Activated T-cell treated with anti-CD3 and anti-CD28 coated beads, Interleukin-2, amount 50 U/mL, for 4 hours (primary cell): ENCODE data around the gene MAP3K12. TPM values are rescaled to one million over a fixed set of nuclear protein-coding genes. Genes with fewer than 3 reads are reported as not detected.

Experiments
- ATAC-seq, 2 donors: fragments of 200-7000 bp; cut with Tn5 transposase; one replicate each; pipeline ENCODE4 v1.10.0; 2021
- DNase-seq: peaks from one replicate; pipeline ENCODE4 v3.0.0-alpha.2; 2020
- H3K27me3 Mint-ChIP-seq: one replicate; pipeline ENCODE4 v1.8.0; 2021; ENCODE audit warnings: low read depth, mixed read lengths
- H3K36me3 Mint-ChIP-seq: one replicate; pipeline ENCODE4 v1.8.0; 2022; ENCODE audit warnings: mixed read lengths; ENCODE audit not compliant: insufficient read depth
- H3K4me1 Mint-ChIP-seq: one replicate; pipeline ENCODE4 v1.8.0; 2021; ENCODE audit warnings: low read depth, mixed read lengths
- H3K4me3 Mint-ChIP-seq: one replicate; pipeline ENCODE4 v1.8.0; 2021; ENCODE audit warnings: mild to moderate bottlenecking, moderate library complexity, mixed read lengths
- H3K9me3 Mint-ChIP-seq: one replicate; pipeline ENCODE4 v1.8.0; 2021; ENCODE audit warnings: mixed read lengths
- total RNA-seq, 3 donors: library from RNA; stranded (reverse); gene quantifications; one replicate each; pipeline ENCODE4 v1.2.1, GENCODE V29; 2021

Gene MAP3K12
- total RNA-seq, 3 donors from 2014 or later: 6.5 to 8.4 (median 7.7) TPM

- peaks cover 10% of the 10 kb centered on the region for H3K36me3 Mint-ChIP-seq
- H3K4me1 Mint-ChIP-seq: peaks cover 26% of the 10 kb centered on the region
- H3K9me3 Mint-ChIP-seq: no peaks in the 10 kb centered on the region
- ATAC-seq (no peak), DNase-seq (no peak)
- no peaks in the 10 kb centered on the region for H3K27me3 Mint-ChIP-seq
- H3K4me3 Mint-ChIP-seq: no peak overlapping the region
These were observed 5.0 kb upstream of the MAP3K12 start for GRCh38 chr12:53504004-53504920.

- peak overlapping the region; percentile 19 for H3K4me3 Mint-ChIP-seq
- DNase-seq (no peak), ATAC-seq (no peak)
- peaks cover 28% of the 10 kb centered on the region for H3K4me1 Mint-ChIP-seq
- H3K27me3 Mint-ChIP-seq: no peaks in the 10 kb centered on the region
- H3K36me3 Mint-ChIP-seq: peaks cover 10% of the 10 kb centered on the region
- H3K9me3 Mint-ChIP-seq: no peaks in the 10 kb centered on the region
These were observed 3.9 kb upstream of the MAP3K12 start for GRCh38 chr12:53502983-53503728.

- ATAC-seq (no peak), DNase-seq (no peak)
- Mint-ChIP-seq H3K9me3 (no peaks in the 10 kb centered on the region), H3K4me3 (peak overlapping the region; percentile 87), H3K36me3 (peaks cover 10% of the 10 kb centered on the region), H3K4me1 (peaks cover 33% of the 10 kb centered on the region), H3K27me3 (no peaks in the 10 kb centered on the region)
These were observed 3.1 kb upstream of the MAP3K12 start for GRCh38 chr12:53502331-53502730.

- Mint-ChIP-seq H3K4me1 (peaks cover 33% of the 10 kb centered on the region), H3K9me3 (no peaks in the 10 kb centered on the region), H3K36me3 (peaks cover 10% of the 10 kb centered on the region), H3K27me3 (no peaks in the 10 kb centered on the region), H3K4me3 (peak overlapping the region; percentile 87)
- no peak for DNase-seq
- no peak for ATAC-seq
These were observed 2.4 kb upstream of the MAP3K12 start for GRCh38 chr12:53501615-53502181.

GRCh38 chr12:53500776-53501614, 1.7 kb upstream of the MAP3K12 start, which contains the start of gene TARBP2:
Gene TARBP2 (plus strand): TSS chr12:53501283. CDS start chr12:53501409, 126 bp downstream.
- H3K9me3 Mint-ChIP-seq: no peaks in the 10 kb centered on the region
- H3K27me3 Mint-ChIP-seq: no peaks in the 10 kb centered on the region
- DNase-seq (peak; percentile 98), ATAC-seq (peak; percentile 81 to 82)
- peaks cover 9% of the 10 kb centered on the region for H3K36me3 Mint-ChIP-seq
- H3K4me1 Mint-ChIP-seq: peaks cover 36% of the 10 kb centered on the region
- H3K4me3 Mint-ChIP-seq: peak within 1 kb of the TSS; percentile 87

- H3K4me1 Mint-ChIP-seq: peaks cover 37% of the 10 kb centered on the region
- H3K27me3 Mint-ChIP-seq: no peaks in the 10 kb centered on the region
- ATAC-seq (no peak), DNase-seq (no peak)
- no peaks in the 10 kb centered on the region for H3K9me3 Mint-ChIP-seq
- H3K36me3 Mint-ChIP-seq: peaks cover 3% of the 10 kb centered on the region
- H3K4me3 Mint-ChIP-seq: peak overlapping the region; percentile 87
These were observed 1.0 kb upstream of the MAP3K12 start for GRCh38 chr12:53500142-53500775.

GRCh38 chr12:53498235-53498630, 1.0 kb downstream of the MAP3K12 start:
- Mint-ChIP-seq H3K27me3 (no peaks in the 10 kb centered on the region), H3K36me3 (no peaks in the 10 kb centered on the region), H3K4me1 (peaks cover 46% of the 10 kb centered on the region), H3K4me3 (peak overlapping the region; percentile 87), H3K9me3 (no peaks in the 10 kb centered on the region)
- no peak for DNase-seq
- ATAC-seq: no peak

- Mint-ChIP-seq H3K9me3 (no peaks in the 10 kb centered on the region), H3K36me3 (no peaks in the 10 kb centered on the region), H3K27me3 (no peaks in the 10 kb centered on the region), H3K4me3 (no peak overlapping the region), H3K4me1 (peaks cover 45% of the 10 kb centered on the region)
- ATAC-seq (no peak), DNase-seq (no peak)
These were observed 1.8 kb downstream of the MAP3K12 start for GRCh38 chr12:53497461-53497860.

- DNase-seq: no peak
- no peaks in the 10 kb centered on the region for H3K9me3 Mint-ChIP-seq
- H3K27me3 Mint-ChIP-seq: no peaks in the 10 kb centered on the region
- no peak overlapping the region for H3K4me3 Mint-ChIP-seq
- no peaks in the 10 kb centered on the region for H3K36me3 Mint-ChIP-seq
- ATAC-seq: no peak
- peaks cover 45% of the 10 kb centered on the region for H3K4me1 Mint-ChIP-seq
These were observed 2.6 kb downstream of the MAP3K12 start for GRCh38 chr12:53496752-53497032.

GRCh38 chr12:53495903-53496751, 3.1 kb downstream of the MAP3K12 start:
- Mint-ChIP-seq H3K9me3 (no peaks in the 10 kb centered on the region), H3K4me3 (no peak overlapping the region), H3K4me1 (peaks cover 44% of the 10 kb centered on the region), H3K27me3 (no peaks in the 10 kb centered on the region), H3K36me3 (no peaks in the 10 kb centered on the region)
- ATAC-seq: no peak
- DNase-seq: no peak

GRCh38 chr12:53493610-53494391, 5.5 kb downstream of the MAP3K12 start:
- no peak for DNase-seq
- Mint-ChIP-seq H3K4me3 (peak overlapping the region; percentile 88), H3K27me3 (no peaks in the 10 kb centered on the region), H3K9me3 (no peaks in the 10 kb centered on the region), H3K36me3 (no peaks in the 10 kb centered on the region), H3K4me1 (peaks cover 35% of the 10 kb centered on the region)
- no peak for ATAC-seq

GRCh38 chr12:53492830-53493609, 6.2 kb downstream of the MAP3K12 start:
- ATAC-seq: peak; percentile 96
- Mint-ChIP-seq H3K4me3 (peak overlapping the region; percentile 88), H3K9me3 (no peaks in the 10 kb centered on the region), H3K4me1 (peaks cover 29% of the 10 kb centered on the region), H3K27me3 (no peaks in the 10 kb centered on the region), H3K36me3 (no peaks in the 10 kb centered on the region)
- DNase-seq: peak; percentile 80
